ENCODE data around the gene CTXND1.

- TF ChIP-seq CTCF (IDR thresholded peaks at IDR 0.05; ENCODE audit: low read length), result no peak
- no peak for TF ChIP-seq EZH2 (optimal IDR thresholded peaks at IDR 0.05; ENCODE audit: low read depth, low read length)
Observed at GRCh38 chr15:80180986-80181385, 71.0 kb downstream of the CTXND1 start.
